Lower leg skin (tissue), 3 donors: Measurements from ENCODE around the gene PLOD3.

Experiments used
- POLR2A ChIP-seq, 2 donors: fragments of 450-650 bp; IDR thresholded peaks; one replicate each; pipeline ENCODE4 v1.6.1; 2016 to 2017; ENCODE audit warnings: antibody characterized with exemption in 2 of 2, mild to moderate bottlenecking in 1 of 2, moderate library complexity in 1 of 2
- TF ChIP-seq, protein P1 (sequence below), 3 donors: fragments of 450-650 bp; IDR thresholded peaks; one replicate each; pipeline ENCODE4 v1.5.1; 2016; ENCODE audit warnings: antibody characterized with exemption in 3 of 3, mild to moderate bottlenecking in 3 of 3, moderate library complexity in 2 of 3

DNA sequence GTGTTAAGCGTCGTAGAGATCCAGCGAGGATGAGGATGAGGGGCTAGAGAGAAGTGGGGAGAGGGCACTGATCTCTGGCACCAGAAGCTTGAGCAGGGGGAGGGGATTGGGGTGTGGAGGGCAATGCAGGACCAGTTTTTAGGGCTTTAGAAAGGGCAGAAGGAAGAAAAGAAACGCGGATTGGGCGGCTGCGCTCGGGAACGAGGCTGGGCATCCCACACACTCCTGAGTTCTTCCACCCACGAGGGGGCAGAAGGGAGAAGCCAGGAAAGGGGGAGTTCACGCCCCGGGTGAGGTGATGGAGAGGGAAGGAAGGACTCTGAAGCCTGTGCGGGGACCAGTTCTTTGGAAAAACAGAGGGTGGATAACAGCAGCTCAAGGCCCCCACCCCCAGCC is 45.9 kb downstream of the PLOD3 start:
- TF ChIP-seq, protein P1, sequence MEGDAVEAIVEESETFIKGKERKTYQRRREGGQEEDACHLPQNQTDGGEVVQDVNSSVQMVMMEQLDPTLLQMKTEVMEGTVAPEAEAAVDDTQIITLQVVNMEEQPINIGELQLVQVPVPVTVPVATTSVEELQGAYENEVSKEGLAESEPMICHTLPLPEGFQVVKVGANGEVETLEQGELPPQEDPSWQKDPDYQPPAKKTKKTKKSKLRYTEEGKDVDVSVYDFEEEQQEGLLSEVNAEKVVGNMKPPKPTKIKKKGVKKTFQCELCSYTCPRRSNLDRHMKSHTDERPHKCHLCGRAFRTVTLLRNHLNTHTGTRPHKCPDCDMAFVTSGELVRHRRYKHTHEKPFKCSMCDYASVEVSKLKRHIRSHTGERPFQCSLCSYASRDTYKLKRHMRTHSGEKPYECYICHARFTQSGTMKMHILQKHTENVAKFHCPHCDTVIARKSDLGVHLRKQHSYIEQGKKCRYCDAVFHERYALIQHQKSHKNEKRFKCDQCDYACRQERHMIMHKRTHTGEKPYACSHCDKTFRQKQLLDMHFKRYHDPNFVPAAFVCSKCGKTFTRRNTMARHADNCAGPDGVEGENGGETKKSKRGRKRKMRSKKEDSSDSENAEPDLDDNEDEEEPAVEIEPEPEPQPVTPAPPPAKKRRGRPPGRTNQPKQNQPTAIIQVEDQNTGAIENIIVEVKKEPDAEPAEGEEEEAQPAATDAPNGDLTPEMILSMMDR (IDR thresholded peaks at IDR 0.05), result no peak
- TF ChIP-seq POLR2A (IDR thresholded peaks at IDR 0.05), result no peak
